Measurements from ENCODE around the gene RHEBL1. TPM values are rescaled to one million over a fixed set of nuclear protein-coding genes. Genes with fewer than 3 reads are reported as not detected.
A peak's percentile ranks its signal among the peaks of the same experiment; 100 is the strongest.

Gene RHEBL1
- total RNA-seq, 2 donors from 2014 or later = not detected

DNA sequence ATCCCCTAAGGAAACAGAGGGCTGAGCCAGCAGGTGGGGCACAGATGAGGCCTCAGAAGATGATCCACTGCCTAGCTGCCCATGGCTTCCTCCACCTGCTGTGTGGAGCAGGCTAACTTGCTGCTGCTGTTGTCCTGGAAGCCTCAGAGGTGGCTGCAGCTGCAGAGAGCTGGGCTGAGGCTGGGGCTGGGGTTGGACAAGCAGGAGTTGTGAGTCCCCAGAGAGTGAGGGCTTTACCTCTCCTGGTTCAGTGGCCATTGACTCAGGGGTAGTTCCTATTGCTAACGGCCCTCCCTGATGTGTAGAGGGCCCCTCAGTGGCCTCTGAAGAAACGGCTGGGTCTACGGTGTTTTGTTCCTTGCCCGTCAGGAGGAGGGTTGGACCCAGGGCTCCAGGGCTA, 37.5 kb downstream of the RHEBL1 start:
- Histone ChIP-seq H3K27me3 (no peaks in the 10 kb centered on the region), H3K9me3 (no peaks in the 10 kb centered on the region), H3K36me3 (replicated peaks in 1 of 2; ENCODE audit: insufficient read depth in 1 of 2, low read depth in 2 of 2) (peaks cover 9 to 35% of the 10 kb centered on the region in 2 donors), H3K4me3 (no peak overlapping the region), H3K4me1 (no peaks in the 10 kb centered on the region), H3K27ac (no peak overlapping the region)
- intact Hi-C loops (cut with DNase I) = no loop called here
- DNase-seq (no peak), ATAC-seq (no peak)
- TF ChIP-seq POLR2A (IDR thresholded peaks at IDR 0.05) = no peak
- TF ChIP-seq, protein P1, sequence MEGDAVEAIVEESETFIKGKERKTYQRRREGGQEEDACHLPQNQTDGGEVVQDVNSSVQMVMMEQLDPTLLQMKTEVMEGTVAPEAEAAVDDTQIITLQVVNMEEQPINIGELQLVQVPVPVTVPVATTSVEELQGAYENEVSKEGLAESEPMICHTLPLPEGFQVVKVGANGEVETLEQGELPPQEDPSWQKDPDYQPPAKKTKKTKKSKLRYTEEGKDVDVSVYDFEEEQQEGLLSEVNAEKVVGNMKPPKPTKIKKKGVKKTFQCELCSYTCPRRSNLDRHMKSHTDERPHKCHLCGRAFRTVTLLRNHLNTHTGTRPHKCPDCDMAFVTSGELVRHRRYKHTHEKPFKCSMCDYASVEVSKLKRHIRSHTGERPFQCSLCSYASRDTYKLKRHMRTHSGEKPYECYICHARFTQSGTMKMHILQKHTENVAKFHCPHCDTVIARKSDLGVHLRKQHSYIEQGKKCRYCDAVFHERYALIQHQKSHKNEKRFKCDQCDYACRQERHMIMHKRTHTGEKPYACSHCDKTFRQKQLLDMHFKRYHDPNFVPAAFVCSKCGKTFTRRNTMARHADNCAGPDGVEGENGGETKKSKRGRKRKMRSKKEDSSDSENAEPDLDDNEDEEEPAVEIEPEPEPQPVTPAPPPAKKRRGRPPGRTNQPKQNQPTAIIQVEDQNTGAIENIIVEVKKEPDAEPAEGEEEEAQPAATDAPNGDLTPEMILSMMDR (IDR thresholded peaks at IDR 0.05) = no peak
- WGBS, 2 donors = 74% methylated on average over 4 of the region's 4 CpGs; no CpG with 5 or more reads in 1 of the 2 donors

DNA sequence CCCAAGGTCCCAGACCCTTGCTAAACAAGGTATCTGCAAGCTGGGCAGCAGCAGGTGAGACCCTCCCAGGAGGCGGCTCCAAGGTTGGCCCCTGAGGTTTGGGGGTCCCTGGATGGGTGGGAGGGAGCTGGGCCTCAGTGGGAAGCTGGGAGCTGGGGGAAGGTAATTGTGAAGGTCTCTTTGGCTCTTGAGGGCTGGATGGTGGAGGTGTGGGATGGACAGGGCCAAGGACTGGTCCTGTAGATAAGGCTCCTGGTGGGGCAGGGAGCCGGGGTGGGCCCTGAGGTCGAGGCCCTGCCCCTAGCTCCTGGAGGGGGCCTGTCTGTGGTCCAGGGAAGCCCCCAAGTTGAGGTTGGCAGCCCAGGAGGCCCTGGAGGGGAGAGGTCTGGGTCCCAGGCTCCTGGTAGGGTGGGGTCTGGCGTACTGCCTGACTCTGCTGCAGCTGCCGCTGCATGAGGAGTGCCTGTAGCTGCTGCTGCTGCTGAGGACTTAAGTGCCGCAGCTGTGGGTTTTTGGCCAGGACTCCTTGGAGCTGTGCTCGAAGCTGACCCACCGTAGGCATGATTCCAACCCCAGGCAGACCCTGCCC, 38.1 kb downstream of the RHEBL1 start:
- Histone ChIP-seq H3K9me3 (no peaks in the 10 kb centered on the region), H3K27ac (no peak overlapping the region), H3K4me1 (no peaks in the 10 kb centered on the region), H3K4me3 (no peak overlapping the region), H3K36me3 (replicated peaks in 1 of 2; ENCODE audit: insufficient read depth in 1 of 2, low read depth in 2 of 2) (peaks cover 14 to 33% of the 10 kb centered on the region in 2 donors), H3K27me3 (no peaks in the 10 kb centered on the region)
- 90 to 95% methylated on average over 5 to 8 of the region's 8 CpGs for WGBS, 2 donors
- peak in 1 of 4 donors; percentile 7 for DNase-seq
- TF ChIP-seq POLR2A (IDR thresholded peaks at IDR 0.05) = no peak
- TF ChIP-seq, protein P1 (IDR thresholded peaks at IDR 0.05) = no peak
- intact Hi-C loops (cut with DNase I) = no loop called here
- no peak for ATAC-seq

DNA sequence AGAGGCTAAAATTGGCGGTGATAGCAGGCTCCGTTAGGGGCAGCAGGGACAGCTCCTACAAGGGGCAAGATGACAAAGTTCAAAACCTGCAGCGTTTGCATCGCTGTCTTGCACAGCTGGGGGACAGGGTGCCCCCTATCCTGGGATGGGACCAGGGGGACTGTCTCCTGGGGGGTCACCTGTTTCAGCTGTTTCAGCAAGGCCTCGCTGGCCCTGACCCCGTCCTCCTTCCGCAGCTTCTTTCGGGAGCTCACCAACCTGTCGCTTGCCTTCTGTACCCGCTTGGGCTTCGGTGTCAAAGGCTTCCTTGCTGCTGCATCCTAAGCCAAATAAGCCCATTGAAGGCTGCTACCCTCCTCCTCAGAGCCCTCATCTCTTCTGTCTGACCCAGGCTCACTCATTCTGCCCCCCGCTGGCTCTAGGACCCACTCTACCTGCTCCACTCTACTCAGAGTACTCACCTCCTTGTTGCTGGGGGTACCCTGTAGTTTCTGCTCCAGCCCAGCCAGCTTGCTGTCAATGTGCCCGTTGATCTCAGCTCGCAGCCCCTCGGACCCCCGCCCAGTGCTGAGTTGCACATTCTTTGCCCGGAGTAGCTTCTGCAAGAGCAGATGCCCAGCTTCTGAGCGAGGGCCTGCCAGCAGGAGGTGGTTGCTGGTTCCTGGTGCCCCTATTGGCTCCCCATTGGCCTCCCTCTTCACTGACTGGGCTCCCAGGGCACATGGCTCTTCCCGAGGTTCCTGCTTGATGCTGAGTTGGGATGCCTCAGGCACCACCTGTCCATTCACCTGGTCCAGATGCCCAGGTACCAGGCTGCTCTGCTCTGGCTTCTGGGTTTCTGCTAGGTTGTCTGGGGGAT, 38.8 kb downstream of the RHEBL1 start:
- DNase-seq (peak in 1 of 4 donors; percentile 5), ATAC-seq (no peak)
- Histone ChIP-seq H3K27me3 (no peaks in the 10 kb centered on the region), H3K36me3 (replicated peaks in 1 of 2; ENCODE audit: insufficient read depth in 1 of 2, low read depth in 2 of 2) (peaks cover 21 to 38% of the 10 kb centered on the region in 2 donors), H3K27ac (no peak overlapping the region), H3K4me3 (no peak overlapping the region), H3K4me1 (no peaks in the 10 kb centered on the region), H3K9me3 (no peaks in the 10 kb centered on the region)
- intact Hi-C loops (cut with DNase I) = no loop called here
- WGBS, 2 donors = 89 to 94% methylated on average over 13 to 19 of the region's 19 CpGs
- TF ChIP-seq, protein P1 (IDR thresholded peaks at IDR 0.05) = no peak
- no peak for TF ChIP-seq POLR2A (IDR thresholded peaks at IDR 0.05)

DNA sequence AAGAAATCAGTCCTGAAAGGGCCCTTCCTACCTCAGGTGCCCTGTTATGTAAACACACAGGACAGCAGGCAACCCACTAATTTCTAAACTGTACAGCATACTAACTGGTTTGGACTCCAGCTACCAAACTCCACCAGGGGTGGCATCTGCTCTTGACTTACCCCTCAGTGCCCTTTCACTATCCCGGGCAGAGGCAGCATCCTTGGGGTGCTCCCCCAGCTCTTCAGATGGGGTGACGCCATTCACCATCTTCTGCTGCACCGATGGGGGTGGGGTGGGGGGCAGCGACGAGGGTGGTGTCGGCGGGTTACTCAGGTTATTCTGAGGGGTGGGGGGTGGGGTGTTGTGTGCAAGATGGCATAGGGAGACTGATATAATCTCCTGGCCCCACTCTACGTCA, 39.7 kb downstream of the RHEBL1 start:
- WGBS, 2 donors = 83 to 86% methylated on average over 8 of the region's 8 CpGs
- no peak for DNase-seq
- Histone ChIP-seq H3K9me3 (no peaks in the 10 kb centered on the region), H3K36me3 (replicated peaks in 1 of 2; ENCODE audit: insufficient read depth in 1 of 2, low read depth in 2 of 2) (peaks cover 24 to 44% of the 10 kb centered on the region in 2 donors), H3K4me1 (no peaks in the 10 kb centered on the region), H3K27ac (no peak overlapping the region), H3K4me3 (no peak overlapping the region), H3K27me3 (no peaks in the 10 kb centered on the region)
- TF ChIP-seq, protein P1 (IDR thresholded peaks at IDR 0.05) = no peak
- TF ChIP-seq POLR2A (IDR thresholded peaks at IDR 0.05) = no peak
- intact Hi-C loops (cut with DNase I) = no loop called here
- no peak for ATAC-seq

Data from body of pancreas (tissue), 4 donors.